ENCODE results near the gene GALNT10.

The GALNT10 gene

DNA sequence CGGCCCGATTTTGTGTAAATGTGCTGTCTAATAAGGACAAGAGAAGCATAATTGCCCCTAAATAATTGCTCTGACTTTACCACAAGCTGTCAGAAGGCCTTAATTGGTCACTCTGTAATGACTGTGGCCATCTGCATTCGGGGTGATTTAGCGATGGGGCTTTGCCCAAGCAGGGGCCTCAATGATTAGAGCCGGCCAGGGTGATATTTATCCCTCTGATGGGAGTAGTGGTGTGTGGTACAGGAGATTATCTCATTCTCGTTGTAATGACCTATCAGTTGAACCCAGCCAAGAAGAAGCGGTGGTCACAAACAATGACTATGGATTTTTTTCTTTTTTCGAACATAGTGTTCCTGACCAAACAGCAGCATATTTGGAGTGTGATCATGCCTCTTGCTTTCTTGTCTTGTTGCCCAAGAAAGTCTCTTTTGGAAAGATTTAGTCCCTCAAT lies 183.2 kb downstream of the GALNT10 start:
- no peak for DNase-seq (ENCODE audit: low spot score)
- H3K14ac ChIP-seq (ENCODE audit: low read length): no peak overlapping the region
- no peak overlapping the region for H2AFZ ChIP-seq (ENCODE audit: low read length)
- no CpG with 5 or more reads among the region's 8 CpGs for WGBS, 2 donors (ENCODE audit: extremely low coverage in 2 of 2, insufficient read length in 2 of 2, insufficient replicate concordance in 1 of 2)
- no peaks in the 10 kb centered on the region for H3K79me1 ChIP-seq (ENCODE audit: low read depth, low read length)
- H3K4me3 ChIP-seq (ENCODE audit: low read length in 2 of 2): no peak overlapping the region
- no peaks in the 10 kb centered on the region for H3K9me3 ChIP-seq (replicated peaks in 1 of 2; ENCODE audit: control insufficient read depth in 2 of 2, insufficient read depth in 1 of 2, low read depth in 1 of 2, low read length in 2 of 2)
- no peak overlapping the region for H3K27ac ChIP-seq (replicated peaks; ENCODE audit: low read length)
- no peaks in the 10 kb centered on the region for H3K27me3 ChIP-seq (ENCODE audit: control insufficient read depth in 3 of 3, insufficient read depth in 3 of 3, low read depth in 1 of 3, low read length in 3 of 3)
- H2BK15ac ChIP-seq (ENCODE audit: low read length): no peak overlapping the region
- H4K91ac ChIP-seq (ENCODE audit: low read depth, low read length, poor library complexity): no peak overlapping the region
- no peak overlapping the region for H2AK5ac ChIP-seq (ENCODE audit: low read depth, low read length)
- H2BK12ac ChIP-seq (ENCODE audit: low read length): no peak overlapping the region
- no peak overlapping the region for H3K4ac ChIP-seq (ENCODE audit: low read length)
- no peak overlapping the region for H3K9ac ChIP-seq (ENCODE audit: low read depth, low read length, poor library complexity)
- no peak overlapping the region for H3K23ac ChIP-seq (ENCODE audit: low read depth, low read length, poor library complexity)
- no peak overlapping the region for H2BK120ac ChIP-seq (ENCODE audit: low read depth, low read length)
- no peak overlapping the region for H3K4me2 ChIP-seq (ENCODE audit: insufficient read depth, low read length, poor library complexity, severe bottlenecking)
- no peak overlapping the region for H3K18ac ChIP-seq (ENCODE audit: low read length)
- H4K8ac ChIP-seq (ENCODE audit: low read depth, low read length): no peak overlapping the region
- peaks cover 0 to 28% of the 10 kb centered on the region in 2 donors for H3K36me3 ChIP-seq (replicated peaks in 1 of 2; ENCODE audit: control insufficient read depth in 2 of 2, insufficient read depth in 2 of 2, low read length in 2 of 2)
- H3K4me1 ChIP-seq (ENCODE audit: control insufficient read depth in 2 of 2, insufficient read depth in 1 of 2, low read depth in 1 of 2, low read length in 2 of 2): peaks cover 15 to 17% of the 10 kb centered on the region in 2 donors
- no peak overlapping the region for H2BK5ac ChIP-seq (ENCODE audit: low read length)

DNA sequence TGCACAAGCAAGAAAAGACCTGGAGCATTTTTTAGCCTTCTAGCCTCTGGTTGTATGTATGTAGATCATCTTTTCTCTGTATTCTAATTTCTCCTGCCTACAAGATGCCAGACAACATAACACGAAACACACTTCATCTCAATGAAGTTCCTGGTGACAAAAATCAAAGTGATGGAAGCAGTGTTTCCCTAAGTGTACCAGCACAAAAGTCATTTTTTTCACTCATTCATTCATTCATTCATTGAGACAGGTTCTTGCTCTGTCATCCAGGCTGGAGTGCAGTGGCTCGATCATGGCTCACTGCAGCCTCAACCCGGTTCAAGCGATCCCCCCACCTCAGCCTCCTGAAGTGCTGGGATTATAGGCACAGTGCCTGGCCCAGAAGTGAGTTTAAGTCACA lies 183.7 kb downstream of the GALNT10 start:
- Histone ChIP-seq H3K4ac (ENCODE audit: low read length) (no peak overlapping the region), H3K9ac (ENCODE audit: low read depth, low read length, poor library complexity) (no peak overlapping the region), H3K18ac (ENCODE audit: low read length) (no peak overlapping the region), H3K4me2 (ENCODE audit: insufficient read depth, low read length, poor library complexity, severe bottlenecking) (no peak overlapping the region), H2BK5ac (ENCODE audit: low read length) (no peak overlapping the region), H3K23ac (ENCODE audit: low read depth, low read length, poor library complexity) (no peak overlapping the region), H2BK15ac (ENCODE audit: low read length) (no peak overlapping the region), H3K27ac (replicated peaks; ENCODE audit: low read length) (no peak overlapping the region), H4K8ac (ENCODE audit: low read depth, low read length) (no peak overlapping the region), H2AK5ac (ENCODE audit: low read depth, low read length) (no peak overlapping the region), H3K14ac (ENCODE audit: low read length) (no peak overlapping the region), H2BK12ac (ENCODE audit: low read length) (no peak overlapping the region), H3K36me3 (replicated peaks in 1 of 2; ENCODE audit: control insufficient read depth in 2 of 2, insufficient read depth in 2 of 2, low read length in 2 of 2) (peaks cover 0 to 33% of the 10 kb centered on the region in 2 donors), H4K91ac (ENCODE audit: low read depth, low read length, poor library complexity) (no peak overlapping the region), H3K4me1 (ENCODE audit: control insufficient read depth in 2 of 2, insufficient read depth in 1 of 2, low read depth in 1 of 2, low read length in 2 of 2) (peaks cover 14 to 15% of the 10 kb centered on the region in 2 donors), H2BK120ac (ENCODE audit: low read depth, low read length) (no peak overlapping the region), H3K4me3 (ENCODE audit: low read length in 2 of 2) (no peak overlapping the region), H2AFZ (ENCODE audit: low read length) (no peak overlapping the region), H3K27me3 (ENCODE audit: control insufficient read depth in 3 of 3, insufficient read depth in 3 of 3, low read depth in 1 of 3, low read length in 3 of 3) (no peaks in the 10 kb centered on the region), H3K79me1 (ENCODE audit: low read depth, low read length) (no peaks in the 10 kb centered on the region), H3K9me3 (replicated peaks in 1 of 2; ENCODE audit: control insufficient read depth in 2 of 2, insufficient read depth in 1 of 2, low read depth in 1 of 2, low read length in 2 of 2) (no peaks in the 10 kb centered on the region)
- no peak for DNase-seq (ENCODE audit: low spot score)
- WGBS, 2 donors (ENCODE audit: extremely low coverage in 2 of 2, insufficient read length in 2 of 2, insufficient replicate concordance in 1 of 2): no CpG with 5 or more reads among the region's 4 CpGs

DNA sequence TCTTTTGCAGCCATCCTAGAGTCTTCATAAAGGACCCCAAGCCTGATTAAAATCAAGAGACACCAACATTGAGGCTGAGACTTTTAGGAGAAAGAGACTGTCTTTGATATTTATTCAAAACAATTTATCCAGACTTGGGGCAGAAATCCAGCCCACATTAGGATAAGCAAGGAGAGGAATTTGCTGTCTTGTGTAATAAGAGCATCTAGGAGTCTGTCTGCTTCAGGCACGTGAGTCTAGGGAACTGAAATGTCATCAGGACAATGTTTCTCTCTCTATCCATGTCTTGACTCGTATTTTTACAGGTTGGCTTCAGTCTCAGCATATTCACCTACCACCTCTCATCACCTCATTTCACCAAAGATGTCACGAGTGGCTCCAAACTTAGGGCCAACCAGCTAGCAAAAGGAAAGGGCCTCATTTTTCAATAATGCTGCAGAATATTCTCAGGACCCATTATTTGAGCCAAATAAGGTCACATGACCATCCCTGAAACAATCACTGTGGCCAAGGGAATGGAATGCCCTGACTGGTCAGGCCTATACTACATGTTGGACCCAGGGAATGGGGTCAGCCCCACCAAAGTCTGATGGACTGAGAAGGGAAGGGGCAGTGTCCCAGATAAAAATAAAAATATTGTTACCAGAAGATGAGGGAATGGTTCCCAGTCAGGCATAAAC lies 184.9 kb downstream of the GALNT10 start:
- no peak overlapping the region for H2BK12ac ChIP-seq (ENCODE audit: low read length)
- no peak for DNase-seq (ENCODE audit: low spot score)
- H2BK15ac ChIP-seq (ENCODE audit: low read length): no peak overlapping the region
- no peaks in the 10 kb centered on the region for H3K27me3 ChIP-seq (ENCODE audit: control insufficient read depth in 3 of 3, insufficient read depth in 3 of 3, low read depth in 1 of 3, low read length in 3 of 3)
- no peak overlapping the region for H4K8ac ChIP-seq (ENCODE audit: low read depth, low read length)
- H2AK5ac ChIP-seq (ENCODE audit: low read depth, low read length): no peak overlapping the region
- no peaks in the 10 kb centered on the region for H3K79me1 ChIP-seq (ENCODE audit: low read depth, low read length)
- no peak overlapping the region for H2BK5ac ChIP-seq (ENCODE audit: low read length)
- H3K9ac ChIP-seq (ENCODE audit: low read depth, low read length, poor library complexity): no peak overlapping the region
- H4K91ac ChIP-seq (ENCODE audit: low read depth, low read length, poor library complexity): no peak overlapping the region
- peaks cover 0 to 45% of the 10 kb centered on the region in 2 donors for H3K36me3 ChIP-seq (replicated peaks in 1 of 2; ENCODE audit: control insufficient read depth in 2 of 2, insufficient read depth in 2 of 2, low read length in 2 of 2)
- WGBS, 2 donors (ENCODE audit: extremely low coverage in 2 of 2, insufficient read length in 2 of 2, insufficient replicate concordance in 1 of 2): no CpG with 5 or more reads among the region's 3 CpGs
- H3K18ac ChIP-seq (ENCODE audit: low read length): no peak overlapping the region
- no peak overlapping the region for H3K4me2 ChIP-seq (ENCODE audit: insufficient read depth, low read length, poor library complexity, severe bottlenecking)
- no peak overlapping the region for H3K4me3 ChIP-seq (ENCODE audit: low read length in 2 of 2)
- no peak overlapping the region for H3K14ac ChIP-seq (ENCODE audit: low read length)
- no peaks in the 10 kb centered on the region for H3K9me3 ChIP-seq (replicated peaks in 1 of 2; ENCODE audit: control insufficient read depth in 2 of 2, insufficient read depth in 1 of 2, low read depth in 1 of 2, low read length in 2 of 2)
- H2BK120ac ChIP-seq (ENCODE audit: low read depth, low read length): no peak overlapping the region
- no peak overlapping the region for H3K4ac ChIP-seq (ENCODE audit: low read length)
- peaks cover 3 to 9% of the 10 kb centered on the region in 2 donors for H3K4me1 ChIP-seq (ENCODE audit: control insufficient read depth in 2 of 2, insufficient read depth in 1 of 2, low read depth in 1 of 2, low read length in 2 of 2)
- no peak overlapping the region for H3K27ac ChIP-seq (replicated peaks; ENCODE audit: low read length)
- H2AFZ ChIP-seq (ENCODE audit: low read length): no peak overlapping the region
- no peak overlapping the region for H3K23ac ChIP-seq (ENCODE audit: low read depth, low read length, poor library complexity)

DNA sequence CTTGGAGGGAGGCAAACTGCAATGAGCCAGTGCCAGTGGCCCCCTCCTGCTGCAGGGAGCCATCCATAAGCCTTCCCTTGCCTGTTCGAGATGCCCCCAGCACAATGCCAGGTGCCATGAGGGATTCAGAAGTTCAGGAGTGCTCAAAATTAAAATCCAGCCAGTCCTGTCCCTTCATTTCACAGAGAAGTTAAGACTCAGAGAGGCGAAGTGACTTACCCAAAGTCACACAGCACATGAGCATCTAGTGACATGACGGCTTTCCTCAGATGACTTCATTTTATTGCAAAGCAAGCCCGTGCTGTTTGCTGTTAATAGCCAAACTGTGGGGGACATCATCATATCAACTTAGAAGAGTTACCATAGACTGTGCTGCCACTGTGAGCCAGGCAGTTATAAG lies 185.9 kb downstream of the GALNT10 start:
- H3K4me2 ChIP-seq (ENCODE audit: insufficient read depth, low read length, poor library complexity, severe bottlenecking): no peak overlapping the region
- H4K91ac ChIP-seq (ENCODE audit: low read depth, low read length, poor library complexity): no peak overlapping the region

More for the DNA sequence above, 185.9 kb downstream of the GALNT10 start:
- H2BK120ac ChIP-seq (ENCODE audit: low read depth, low read length): no peak overlapping the region
- H3K14ac ChIP-seq (ENCODE audit: low read length): no peak overlapping the region
- no peak overlapping the region for H3K23ac ChIP-seq (ENCODE audit: low read depth, low read length, poor library complexity)
- peaks cover 0 to 3% of the 10 kb centered on the region in 2 donors for H3K9me3 ChIP-seq (replicated peaks in 1 of 2; ENCODE audit: control insufficient read depth in 2 of 2, insufficient read depth in 1 of 2, low read depth in 1 of 2, low read length in 2 of 2)
- no peak overlapping the region for H2BK5ac ChIP-seq (ENCODE audit: low read length)
- no peak overlapping the region for H3K9ac ChIP-seq (ENCODE audit: low read depth, low read length, poor library complexity)
- no peaks in the 10 kb centered on the region for H3K27me3 ChIP-seq (ENCODE audit: control insufficient read depth in 3 of 3, insufficient read depth in 3 of 3, low read depth in 1 of 3, low read length in 3 of 3)
- H3K18ac ChIP-seq (ENCODE audit: low read length): no peak overlapping the region
- peaks cover 0 to 55% of the 10 kb centered on the region in 2 donors for H3K36me3 ChIP-seq (replicated peaks in 1 of 2; ENCODE audit: control insufficient read depth in 2 of 2, insufficient read depth in 2 of 2, low read length in 2 of 2)
- H2AFZ ChIP-seq (ENCODE audit: low read length): no peak overlapping the region
- WGBS, 2 donors (ENCODE audit: extremely low coverage in 2 of 2, insufficient read length in 2 of 2, insufficient replicate concordance in 1 of 2): no CpG with 5 or more reads among the region's 4 CpGs
- no peak overlapping the region for H4K8ac ChIP-seq (ENCODE audit: low read depth, low read length)
- H2AK5ac ChIP-seq (ENCODE audit: low read depth, low read length): no peak overlapping the region
- H3K4me3 ChIP-seq (ENCODE audit: low read length in 2 of 2): no peak overlapping the region
- peaks cover 0 to 5% of the 10 kb centered on the region in 2 donors for H3K4me1 ChIP-seq (ENCODE audit: control insufficient read depth in 2 of 2, insufficient read depth in 1 of 2, low read depth in 1 of 2, low read length in 2 of 2)
- no peak overlapping the region for H3K27ac ChIP-seq (replicated peaks; ENCODE audit: low read length)
- no peak overlapping the region for H3K4ac ChIP-seq (ENCODE audit: low read length)
- no peak overlapping the region for H2BK15ac ChIP-seq (ENCODE audit: low read length)
- H2BK12ac ChIP-seq (ENCODE audit: low read length): no peak overlapping the region
- H3K79me1 ChIP-seq (ENCODE audit: low read depth, low read length): no peaks in the 10 kb centered on the region
- DNase-seq (ENCODE audit: low spot score): no peak
